ENCODE data around the gene PLEKHG4. TPM values are rescaled to one million over a fixed set of nuclear protein-coding genes. Genes with fewer than 3 reads are reported as not detected.

Gene PLEKHG4
- total RNA-seq, 1 experiment from 2014 or later = 5.9 TPM

DNA sequence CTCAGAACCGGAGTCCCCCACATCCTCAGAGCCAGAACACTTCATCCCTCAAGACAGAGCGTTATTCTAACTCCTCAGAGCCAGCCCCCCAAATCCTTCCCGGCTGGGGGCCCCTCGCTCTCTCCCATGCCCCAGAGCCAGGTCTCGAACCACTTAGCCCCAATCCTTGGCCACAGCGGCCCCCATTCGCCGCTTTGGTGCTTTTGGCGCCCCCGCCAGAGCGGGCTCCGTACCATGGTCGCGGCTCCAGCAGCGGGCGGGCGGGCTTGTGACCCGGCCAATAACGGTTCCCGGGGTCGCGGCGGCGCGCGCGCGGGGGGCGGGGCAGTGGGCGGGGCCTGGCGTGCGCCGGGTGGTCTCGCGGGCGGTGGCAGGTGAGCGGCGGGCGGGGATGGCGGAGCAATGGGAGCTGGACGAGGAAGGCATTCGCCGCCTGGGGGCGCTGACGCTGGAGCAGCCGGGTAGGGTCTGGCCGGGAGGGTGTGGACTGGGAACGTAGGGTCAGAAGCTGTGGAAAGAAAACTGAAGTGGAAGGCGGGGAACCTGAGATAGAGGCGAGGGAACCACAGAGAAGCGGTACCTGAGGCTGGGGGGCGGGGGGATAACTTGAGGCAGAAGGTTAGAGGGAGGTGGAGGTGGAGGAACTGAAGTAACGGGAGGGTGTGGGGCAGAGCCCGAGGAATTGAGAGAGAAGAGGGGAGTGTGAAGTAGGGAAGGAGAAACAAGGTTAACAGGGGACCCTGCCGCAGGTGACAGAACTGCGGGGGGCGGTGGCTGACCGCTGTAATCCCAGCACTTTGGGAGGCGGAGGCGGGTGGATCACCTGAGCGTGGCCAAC, 47.4 kb downstream of the PLEKHG4 start, which contains the start of the genes KCTD19 and LRRC36:
Gene KCTD19, minus strand, starts transcription at position 270 of the 838 bp plus-strand sequence. Its CDS starts 34 bp downstream, at position 236.
Gene LRRC36, plus strand, starts transcription at position 344 of the 838 bp plus-strand sequence. Its CDS starts 48 bp downstream, at position 392.
- Mint-ChIP-seq H3K9me3 (peaks cover 3% of the 10 kb centered on the region; the same call in 1 of the 2 replicates), H3K27me3 (ENCODE audit: low read depth) (peaks cover 56% of the 10 kb centered on the region), H3K27ac (no peak within 1 kb of the TSS), H3K36me3 (no peaks in the 10 kb centered on the region), H3K4me3 (peak within 1 kb of the TSS; percentile 83), H3K4me1 (peaks cover 3% of the 10 kb centered on the region)
- ATAC-seq = peak; percentile 99
- TF ChIP-seq NFE2L1 (CRISPR knock-in tag; IDR thresholded peaks at IDR 0.05) (no peak), ZNF317 (CRISPR knock-in tag; IDR thresholded peaks at IDR 0.05; ENCODE audit: borderline replicate concordance, low read depth) (no peak), NR3C1 (CRISPR knock-in tag; conservative IDR thresholded peaks at IDR 0.05; ENCODE audit: low read depth) (0 out of 2 replicates have a peak, but pooled peaks have one; percentile 21), ETV6 (CRISPR knock-in tag; IDR thresholded peaks at IDR 0.05) (peak; percentile 76; the same call in 1 of the 2 replicates), NR1H2 (CRISPR knock-in tag; IDR thresholded peaks at IDR 0.05) (no peak), ZNF121 (CRISPR knock-in tag; IDR thresholded peaks at IDR 0.05) (no peak), KAT7 (CRISPR knock-in tag; IDR thresholded peaks at IDR 0.05; ENCODE audit: borderline replicate concordance) (no peak), SP1 (CRISPR knock-in tag; conservative IDR thresholded peaks at IDR 0.05) (peak; percentile 83), GRHL2 (CRISPR knock-in tag; IDR thresholded peaks at IDR 0.05; ENCODE audit: insufficient replicate concordance, severe bottlenecking) (no peak), RORB (CRISPR knock-in tag; IDR thresholded peaks at IDR 0.05) (no peak), TP53 (CRISPR knock-in tag; IDR thresholded peaks at IDR 0.05) (0 out of 2 replicates have a peak, but pooled peaks have one; percentile 47), SOX15 (CRISPR knock-in tag; IDR thresholded peaks at IDR 0.05) (no peak)
- TF ChIP-seq, protein P1, sequence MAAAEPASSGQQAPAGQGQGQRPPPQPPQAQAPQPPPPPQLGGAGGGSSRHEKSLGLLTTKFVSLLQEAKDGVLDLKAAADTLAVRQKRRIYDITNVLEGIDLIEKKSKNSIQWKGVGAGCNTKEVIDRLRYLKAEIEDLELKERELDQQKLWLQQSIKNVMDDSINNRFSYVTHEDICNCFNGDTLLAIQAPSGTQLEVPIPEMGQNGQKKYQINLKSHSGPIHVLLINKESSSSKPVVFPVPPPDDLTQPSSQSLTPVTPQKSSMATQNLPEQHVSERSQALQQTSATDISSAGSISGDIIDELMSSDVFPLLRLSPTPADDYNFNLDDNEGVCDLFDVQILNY (CRISPR knock-in tag; IDR thresholded peaks at IDR 0.05) = peak; percentile 76; the same call in 1 of the 2 replicates
- TF ChIP-seq, protein P2, sequence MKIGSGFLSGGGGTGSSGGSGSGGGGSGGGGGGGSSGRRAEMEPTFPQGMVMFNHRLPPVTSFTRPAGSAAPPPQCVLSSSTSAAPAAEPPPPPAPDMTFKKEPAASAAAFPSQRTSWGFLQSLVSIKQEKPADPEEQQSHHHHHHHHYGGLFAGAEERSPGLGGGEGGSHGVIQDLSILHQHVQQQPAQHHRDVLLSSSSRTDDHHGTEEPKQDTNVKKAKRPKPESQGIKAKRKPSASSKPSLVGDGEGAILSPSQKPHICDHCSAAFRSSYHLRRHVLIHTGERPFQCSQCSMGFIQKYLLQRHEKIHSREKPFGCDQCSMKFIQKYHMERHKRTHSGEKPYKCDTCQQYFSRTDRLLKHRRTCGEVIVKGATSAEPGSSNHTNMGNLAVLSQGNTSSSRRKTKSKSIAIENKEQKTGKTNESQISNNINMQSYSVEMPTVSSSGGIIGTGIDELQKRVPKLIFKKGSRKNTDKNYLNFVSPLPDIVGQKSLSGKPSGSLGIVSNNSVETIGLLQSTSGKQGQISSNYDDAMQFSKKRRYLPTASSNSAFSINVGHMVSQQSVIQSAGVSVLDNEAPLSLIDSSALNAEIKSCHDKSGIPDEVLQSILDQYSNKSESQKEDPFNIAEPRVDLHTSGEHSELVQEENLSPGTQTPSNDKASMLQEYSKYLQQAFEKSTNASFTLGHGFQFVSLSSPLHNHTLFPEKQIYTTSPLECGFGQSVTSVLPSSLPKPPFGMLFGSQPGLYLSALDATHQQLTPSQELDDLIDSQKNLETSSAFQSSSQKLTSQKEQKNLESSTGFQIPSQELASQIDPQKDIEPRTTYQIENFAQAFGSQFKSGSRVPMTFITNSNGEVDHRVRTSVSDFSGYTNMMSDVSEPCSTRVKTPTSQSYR (CRISPR knock-in tag; IDR thresholded peaks at IDR 0.05) = no peak
- TF ChIP-seq, protein P3, sequence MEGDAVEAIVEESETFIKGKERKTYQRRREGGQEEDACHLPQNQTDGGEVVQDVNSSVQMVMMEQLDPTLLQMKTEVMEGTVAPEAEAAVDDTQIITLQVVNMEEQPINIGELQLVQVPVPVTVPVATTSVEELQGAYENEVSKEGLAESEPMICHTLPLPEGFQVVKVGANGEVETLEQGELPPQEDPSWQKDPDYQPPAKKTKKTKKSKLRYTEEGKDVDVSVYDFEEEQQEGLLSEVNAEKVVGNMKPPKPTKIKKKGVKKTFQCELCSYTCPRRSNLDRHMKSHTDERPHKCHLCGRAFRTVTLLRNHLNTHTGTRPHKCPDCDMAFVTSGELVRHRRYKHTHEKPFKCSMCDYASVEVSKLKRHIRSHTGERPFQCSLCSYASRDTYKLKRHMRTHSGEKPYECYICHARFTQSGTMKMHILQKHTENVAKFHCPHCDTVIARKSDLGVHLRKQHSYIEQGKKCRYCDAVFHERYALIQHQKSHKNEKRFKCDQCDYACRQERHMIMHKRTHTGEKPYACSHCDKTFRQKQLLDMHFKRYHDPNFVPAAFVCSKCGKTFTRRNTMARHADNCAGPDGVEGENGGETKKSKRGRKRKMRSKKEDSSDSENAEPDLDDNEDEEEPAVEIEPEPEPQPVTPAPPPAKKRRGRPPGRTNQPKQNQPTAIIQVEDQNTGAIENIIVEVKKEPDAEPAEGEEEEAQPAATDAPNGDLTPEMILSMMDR (IDR thresholded peaks at IDR 0.05) = peak; percentile 49
- TF ChIP-seq, protein P4, sequence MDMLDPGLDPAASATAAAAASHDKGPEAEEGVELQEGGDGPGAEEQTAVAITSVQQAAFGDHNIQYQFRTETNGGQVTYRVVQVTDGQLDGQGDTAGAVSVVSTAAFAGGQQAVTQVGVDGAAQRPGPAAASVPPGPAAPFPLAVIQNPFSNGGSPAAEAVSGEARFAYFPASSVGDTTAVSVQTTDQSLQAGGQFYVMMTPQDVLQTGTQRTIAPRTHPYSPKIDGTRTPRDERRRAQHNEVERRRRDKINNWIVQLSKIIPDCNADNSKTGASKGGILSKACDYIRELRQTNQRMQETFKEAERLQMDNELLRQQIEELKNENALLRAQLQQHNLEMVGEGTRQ (CRISPR knock-in tag; IDR thresholded peaks at IDR 0.05) = peak; percentile 62
- TF ChIP-seq, protein P5, sequence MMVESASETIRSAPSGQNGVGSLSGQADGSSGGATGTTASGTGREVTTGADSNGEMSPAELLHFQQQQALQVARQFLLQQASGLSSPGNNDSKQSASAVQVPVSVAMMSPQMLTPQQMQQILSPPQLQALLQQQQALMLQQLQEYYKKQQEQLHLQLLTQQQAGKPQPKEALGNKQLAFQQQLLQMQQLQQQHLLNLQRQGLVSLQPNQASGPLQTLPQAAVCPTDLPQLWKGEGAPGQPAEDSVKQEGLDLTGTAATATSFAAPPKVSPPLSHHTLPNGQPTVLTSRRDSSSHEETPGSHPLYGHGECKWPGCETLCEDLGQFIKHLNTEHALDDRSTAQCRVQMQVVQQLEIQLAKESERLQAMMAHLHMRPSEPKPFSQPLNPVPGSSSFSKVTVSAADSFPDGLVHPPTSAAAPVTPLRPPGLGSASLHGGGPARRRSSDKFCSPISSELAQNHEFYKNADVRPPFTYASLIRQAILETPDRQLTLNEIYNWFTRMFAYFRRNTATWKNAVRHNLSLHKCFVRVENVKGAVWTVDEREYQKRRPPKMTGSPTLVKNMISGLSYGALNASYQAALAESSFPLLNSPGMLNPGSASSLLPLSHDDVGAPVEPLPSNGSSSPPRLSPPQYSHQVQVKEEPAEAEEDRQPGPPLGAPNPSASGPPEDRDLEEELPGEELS (CRISPR knock-in tag; IDR thresholded peaks at IDR 0.05) = 0 out of 2 replicates have a peak, but pooled peaks have one; percentile 38
- DNase-seq (ENCODE audit: low spot score) = peak; percentile 98
- ChIA-PET POLR2A (interaction anchor here (0.5 to 1.4 kb wide), 5 partner anchors 12 to 443 kb away, joined by 3 to 7 read pairs (median 5); no protein-coding TSS in a partner anchor), CTCF (interaction anchor here (0.5 to 4.4 kb wide), 59 partner anchors 8 to 814 kb away, joined by 3 to 74 read pairs (median 5); partner anchors contain the start of genes ATP6V0D1, CES3, FHOD1 and HSD11B2)
